ENCODE measurements around the gene BAIAP2L1. TPM values are rescaled to one million over a fixed set of nuclear protein-coding genes. Genes with fewer than 3 reads are reported as not detected.

Gene BAIAP2L1
- total and polyA plus RNA-seq, 9 of the 15 experiments (the other 6 are each of a cell fraction or from before 2014, with no cell fraction given), result 4.2 to 29.8 (median 15.5) TPM

DNA sequence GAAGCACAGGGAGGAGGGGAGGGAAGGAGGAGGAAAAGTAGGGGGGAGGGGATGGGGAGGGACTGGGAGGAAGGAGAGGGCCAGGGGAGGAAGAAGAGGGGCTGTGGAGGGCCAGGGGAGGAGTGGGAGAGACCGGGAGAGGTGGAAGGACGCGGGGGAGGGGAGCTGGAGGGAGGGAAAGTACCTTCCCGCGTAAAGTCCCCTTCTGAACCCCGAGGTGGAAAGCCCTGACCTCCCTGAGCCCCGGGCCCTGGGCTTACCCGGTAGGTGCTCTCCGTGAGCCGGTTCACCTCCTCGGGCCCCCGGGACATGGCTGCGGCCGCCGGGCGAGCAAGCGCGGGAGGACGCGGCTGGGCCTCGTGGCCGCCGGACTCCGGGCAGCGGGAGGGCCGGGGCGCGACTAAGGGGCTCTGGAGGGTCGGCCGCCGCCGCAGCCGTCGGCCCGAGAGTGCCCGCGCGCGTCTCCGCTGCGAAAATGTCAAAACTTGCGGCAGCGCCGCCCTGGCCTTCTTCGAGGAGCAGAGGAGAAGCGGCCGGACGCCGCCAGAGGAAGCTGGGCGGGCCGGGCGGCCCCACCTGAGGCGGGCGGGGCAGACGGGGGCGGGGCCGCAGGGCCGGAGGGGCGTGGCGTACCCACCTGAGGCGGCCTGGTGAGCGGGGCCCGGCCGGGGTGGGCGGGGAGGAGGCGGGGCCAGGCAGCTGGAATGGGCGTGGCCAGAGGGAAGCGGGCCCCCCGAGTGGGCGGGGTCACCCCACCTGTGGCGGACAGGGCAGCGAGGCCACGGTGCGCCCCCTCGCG lies at the start of gene BAIAP2L1 (continued):
- TF ChIP-seq HES1 (IDR thresholded peaks at IDR 0.05; ENCODE audit: low read depth) (no peak), ILF3 (IDR thresholded peaks at IDR 0.05; ENCODE audit: borderline replicate concordance) (peak; percentile 61; the same call in 1 of the 2 replicates), CBX2 (IDR thresholded peaks at IDR 0.05; ENCODE audit: insufficient read depth, low read length, poor library complexity, severe bottlenecking) (no peak), SMAD4 (CRISPR knock-in tag; conservative IDR thresholded peaks at IDR 0.05) (peak; percentile 85; the same call in 1 of the 2 replicates), TAF1 (IDR thresholded peaks at IDR 0.05; ENCODE audit: control insufficient read depth, extremely low read depth, insufficient read depth, low read length, severe bottlenecking) (peak; percentile 73), PRPF4 (IDR thresholded peaks at IDR 0.05; ENCODE audit: insufficient read depth, low read depth, low read length, poor library complexity, severe bottlenecking) (no peak), ZNF347 (CRISPR knock-in tag; IDR thresholded peaks at IDR 0.05; ENCODE audit: low read depth) (no peak), CREB3 (tag; conservative IDR thresholded peaks at IDR 0.05; ENCODE audit: low read depth) (no peak), POLR2AphosphoS5 (IDR thresholded peaks at IDR 0.05; ENCODE audit: control insufficient read depth, insufficient read depth, low read depth, low read length) (peak; percentile 74), CCAR2 (IDR thresholded peaks at IDR 0.05; ENCODE audit: low read depth, low read length) (no peak), TRIM28 (IDR thresholded peaks at IDR 0.05) (no peak), HMGXB4 (CRISPR knock-in tag; IDR thresholded peaks at IDR 0.05) (no peak), TBP (optimal IDR thresholded peaks at IDR 0.05; ENCODE audit: low read depth, low read length) (peak; percentile 71), RFX1 (IDR thresholded peaks at IDR 0.05) (no peak), CEBPB (tag; IDR thresholded peaks at IDR 0.05) (no peak), MAFK (IDR thresholded peaks at IDR 0.05; ENCODE audit: low read length) (no peak), POLR2H (tag; IDR thresholded peaks at IDR 0.05; ENCODE audit: low read depth) (no peak), RAD21 (CRISPR knock-in tag; conservative IDR thresholded peaks at IDR 0.05 in 1 of 2, IDR thresholded peaks at IDR 0.05 in 1 of 2) (no peak; a peak in 2 of 4 replicates), MECOM (CRISPR knock-in tag; IDR thresholded peaks at IDR 0.05) (no peak), SNRNP70 (optimal IDR thresholded peaks at IDR 0.05; ENCODE audit: low read depth, low read length) (no peak), KDM4B (IDR thresholded peaks at IDR 0.05; ENCODE audit: borderline replicate concordance in 2 of 2, low read depth in 1 of 2) (no peak), MAFG (tag; conservative IDR thresholded peaks at IDR 0.05) (no peak), EP400 (IDR thresholded peaks at IDR 0.05) (peak; percentile 25; the same call in 1 of the 2 replicates), ARID2 (IDR thresholded peaks at IDR 0.05) (no peak), HCFC1 (IDR thresholded peaks at IDR 0.05; ENCODE audit: low read depth, low read length) (no peak), FOS (IDR thresholded peaks at IDR 0.05; ENCODE audit: extremely low read depth, insufficient read length) (no peak)
